ENCODE data around the gene WFS1.

- TF ChIP-seq CTCF (IDR thresholded peaks at IDR 0.05) (no peak), POLR2A (IDR thresholded peaks at IDR 0.05) (no peak)
These were observed 46.9 kb downstream of the WFS1 start for GRCh38 chr4:6316461-6317003.
